ENCODE results near the gene TLE2.

TLE2 gene

GRCh38 chr19:2949939-2950285 is 79.2 kb downstream of the TLE2 start:
- no peak for DNase-seq (ENCODE audit: low read depth)

Data from activated T-helper 9 cell treated with anti-CD3 and anti-CD28 coated beads, Interleukin-2, amount 50 U/mL, for 16 hours (primary cell).